ENCODE measurements around the gene MROH8. TPM values are rescaled to one million over a fixed set of nuclear protein-coding genes. Genes with fewer than 3 reads are reported as not detected.

MROH8 gene
- total RNA-seq, 4 donors from 2014 or later, result 1.6 to 6.2 (median 3.2) TPM

- no peak overlapping the region for H3K4me3 ChIP-seq
- H3K9me3 ChIP-seq, result no peaks in the 10 kb centered on the region
- WGBS, 2 donors (ENCODE audit: low coverage in 1 of 2), result 88 to 92% methylated on average over 4 to 6 of the region's 7 CpGs
- no peak for ATAC-seq
- peaks cover 0 to 62% (median 16%) of the 10 kb centered on the region in 3 donors for H3K4me1 ChIP-seq
- no peaks in the 10 kb centered on the region for H3K27me3 ChIP-seq
- peaks cover 0 to 44% of the 10 kb centered on the region in 2 donors for H3K36me3 ChIP-seq
- peak overlapping the region in 2 of 4 donors; percentile 14 to 46 for H3K27ac ChIP-seq
- no peak for TF ChIP-seq POLR2AphosphoS5 (IDR thresholded peaks at IDR 0.05)
- TF ChIP-seq EP300 (IDR thresholded peaks at IDR 0.05), result no peak
- TF ChIP-seq POLR2A (IDR thresholded peaks at IDR 0.05), result no peak
- TF ChIP-seq CTCF (IDR thresholded peaks at IDR 0.05), result no peak
Observed at GRCh38 chr20:37188787-37189186, 9.4 kb upstream of the MROH8 start.

- peaks cover 0 to 50% of the 10 kb centered on the region in 2 donors for H3K36me3 ChIP-seq
- WGBS, 2 donors (ENCODE audit: low coverage in 1 of 2), result 100% methylated on average over 3 of the region's 5 CpGs; no CpG with 5 or more reads in 1 of the 2 donors
- peaks cover 0 to 62% (median 14%) of the 10 kb centered on the region in 3 donors for H3K4me1 ChIP-seq
- no peaks in the 10 kb centered on the region for H3K27me3 ChIP-seq
- no peak overlapping the region for H3K4me3 ChIP-seq
- TF ChIP-seq POLR2AphosphoS5 (IDR thresholded peaks at IDR 0.05) (no peak), POLR2A (IDR thresholded peaks at IDR 0.05) (no peak), EP300 (IDR thresholded peaks at IDR 0.05) (no peak), CTCF (IDR thresholded peaks at IDR 0.05) (no peak)
- no peak overlapping the region for H3K27ac ChIP-seq
- no peak for ATAC-seq
- no peaks in the 10 kb centered on the region for H3K9me3 ChIP-seq
Observed at GRCh38 chr20:37185686-37186085, 6.3 kb upstream of the MROH8 start.

GRCh38 chr20:37179683-37180524 lies 556 bp upstream of the MROH8 start:
- peaks cover 0 to 67% (median 16%) of the 10 kb centered on the region in 3 donors for H3K4me1 ChIP-seq
- no peaks in the 10 kb centered on the region for H3K27me3 ChIP-seq
- peaks cover 0 to 17% of the 10 kb centered on the region in 2 donors for H3K36me3 ChIP-seq
- peak overlapping the region; percentile 82 to 85 for H3K4me3 ChIP-seq
- ATAC-seq, result no peak
- WGBS, 2 donors (ENCODE audit: low coverage in 1 of 2), result 4 to 6% methylated on average over 5 to 15 of the region's 15 CpGs
- no peaks in the 10 kb centered on the region for H3K9me3 ChIP-seq
- TF ChIP-seq POLR2AphosphoS5 (IDR thresholded peaks at IDR 0.05) (no peak), POLR2A (IDR thresholded peaks at IDR 0.05) (no peak), CTCF (IDR thresholded peaks at IDR 0.05) (no peak), EP300 (IDR thresholded peaks at IDR 0.05) (no peak)
- H3K27ac ChIP-seq, result peak overlapping the region; percentile 72 to 99 (median 98)

GRCh38 chr20:37172836-37173235 lies 6.5 kb downstream of the MROH8 start:
- ATAC-seq, result no peak
- 100% methylated on average over 2 to 4 of the region's 4 CpGs for WGBS, 2 donors (ENCODE audit: low coverage in 1 of 2)
- no peak overlapping the region for H3K27ac ChIP-seq
- TF ChIP-seq CTCF (IDR thresholded peaks at IDR 0.05) (no peak), POLR2A (IDR thresholded peaks at IDR 0.05) (no peak), POLR2AphosphoS5 (IDR thresholded peaks at IDR 0.05) (no peak), EP300 (IDR thresholded peaks at IDR 0.05) (no peak)
- H3K4me3 ChIP-seq, result no peak overlapping the region
- H3K4me1 ChIP-seq, result peaks cover 0 to 11% (median 0%) of the 10 kb centered on the region in 3 donors
- H3K9me3 ChIP-seq, result no peaks in the 10 kb centered on the region
- H3K27me3 ChIP-seq, result no peaks in the 10 kb centered on the region
- H3K36me3 ChIP-seq, result peaks cover 0 to 2% of the 10 kb centered on the region in 2 donors

GRCh38 chr20:37166867-37167266 lies 12.5 kb downstream of the MROH8 start:
- H3K4me3 ChIP-seq, result no peak overlapping the region
- no peak overlapping the region for H3K27ac ChIP-seq
- 83 to 93% methylated on average over 2 to 5 of the region's 5 CpGs for WGBS, 2 donors (ENCODE audit: low coverage in 1 of 2)
- no peaks in the 10 kb centered on the region for H3K9me3 ChIP-seq
- no peaks in the 10 kb centered on the region for H3K27me3 ChIP-seq
- ATAC-seq, result no peak
- H3K4me1 ChIP-seq, result no peaks in the 10 kb centered on the region
- H3K36me3 ChIP-seq, result peaks cover 0 to 22% of the 10 kb centered on the region in 2 donors
- TF ChIP-seq POLR2A (IDR thresholded peaks at IDR 0.05) (no peak), EP300 (IDR thresholded peaks at IDR 0.05) (no peak), POLR2AphosphoS5 (IDR thresholded peaks at IDR 0.05) (no peak), CTCF (IDR thresholded peaks at IDR 0.05) (no peak)

Measured in gastroesophageal sphincter (tissue), 4 donors.